AG04450 (cell line): ENCODE results near the gene PDE4D. TPM values are rescaled to one million over a fixed set of nuclear protein-coding genes. Genes with fewer than 3 reads are reported as not detected.

Source experiments
- CTCF ChIA-PET: fragments of 300-600, 350-600 bp; formaldehyde crosslinking; extraction: SDS; loops from one replicate; lab custom pipeline; 2022; ENCODE audit warnings: antibody characterized with exemption, inconsistent platforms; lab: Charles Lee
- POLR2A ChIA-PET: fragments of 350-600 bp; formaldehyde crosslinking; extraction: SDS; loops from one replicate; lab custom pipeline; 2021; ENCODE audit warnings: antibody characterized with exemption, inconsistent platforms; lab: Yijun Ruan, JAX
- DNase-seq: peaks from one replicate; pipeline ENCODE4 v3.0.0-alpha.2; 2011; ENCODE audit warnings: low read depth, low spot score
- H3K27ac ChIP-seq: one replicate; pipeline ENCODE4 v1.5.1; 2012; ENCODE audit warnings: low read depth, low read length, control low read depth
- H3K27me3 ChIP-seq: one replicate; pipeline ENCODE4 v1.6.0; 2012; ENCODE audit warnings: low read length; ENCODE audit not compliant: control insufficient read depth, insufficient read depth
- H3K4me3 ChIP-seq: 2 replicates; pipeline ENCODE4 v1.5.1; 2011; ENCODE audit warnings: mild to moderate bottlenecking, low read depth, low read length, control low read depth
- H3K9me3 ChIP-seq: 2 replicates; pipeline ENCODE4 v1.5.1; 2012; ENCODE audit warnings: low read length; ENCODE audit not compliant: control insufficient read depth, insufficient read depth
- CTCF ChIP-seq: IDR thresholded peaks from 2 replicates; pipeline ENCODE4 v1.5.1; 2011; ENCODE audit warnings: low read depth, low read length, control low read depth, inconsistent platforms
- polyA plus RNA-seq: library from polyadenylated mRNA; depleted of rRNA; stranded (reverse); fragments of >200 nt; gene quantifications from 2 replicates; pipeline ENCODE4 v1.2.3, GENCODE V29; 2011

PDE4D gene
- polyA plus RNA-seq, 1 experiment: 12.0 TPM

- no peak for TF ChIP-seq CTCF
- DNase-seq: no peak
- H3K27me3 ChIP-seq: no peaks in the 10 kb centered on the region
- no peak overlapping the region for H3K27ac ChIP-seq
- CTCF ChIA-PET: interaction anchor here (1.0 to 1.4 kb wide), 2 partner anchors 16 to 20 kb away, joined by 3 to 4 read pairs; no protein-coding TSS in a partner anchor
- POLR2A ChIA-PET: no interaction called here
- no peak overlapping the region for H3K4me3 ChIP-seq
- H3K9me3 ChIP-seq: no peaks in the 10 kb centered on the region
These were observed 62.9 kb downstream of the PDE4D start for GRCh38 chr5:59830536-59831200.

- no peak for DNase-seq
- Histone ChIP-seq H3K27me3 (no peaks in the 10 kb centered on the region), H3K27ac (no peak overlapping the region), H3K9me3 (no peaks in the 10 kb centered on the region), H3K4me3 (no peak overlapping the region)
- CTCF ChIA-PET: interaction anchor here (1.4 kb wide), 1 partner anchor 16 kb away, joined by 4 read pairs; no protein-coding TSS in a partner anchor
- TF ChIP-seq CTCF: no peak
- POLR2A ChIA-PET: no interaction called here
These were observed 63.6 kb downstream of the PDE4D start for GRCh38 chr5:59829922-59830321.

- no peaks in the 10 kb centered on the region for H3K9me3 ChIP-seq
- H3K27me3 ChIP-seq: no peaks in the 10 kb centered on the region
- ChIA-PET POLR2A (no interaction called here), CTCF (interaction anchor here (1.0 to 1.3 kb wide), 2 partner anchors 15 to 19 kb away, joined by 3 read pairs; no protein-coding TSS in a partner anchor)
- no peak for TF ChIP-seq CTCF
- H3K27ac ChIP-seq: no peak overlapping the region
- no peak overlapping the region for H3K4me3 ChIP-seq
- DNase-seq: peak; percentile 36
These were observed 64.1 kb downstream of the PDE4D start for GRCh38 chr5:59829386-59829785.

GRCh38 chr5:59828623-59829022, 64.9 kb downstream of the PDE4D start:
- no peaks in the 10 kb centered on the region for H3K9me3 ChIP-seq
- no peak overlapping the region for H3K27ac ChIP-seq
- no peak for TF ChIP-seq CTCF
- ChIA-PET POLR2A (no interaction called here), CTCF (interaction anchor here (1.0 to 1.7 kb wide), 3 partner anchors 14 to 640 kb away, joined by 3 read pairs; no protein-coding TSS in a partner anchor)
- H3K4me3 ChIP-seq: no peak overlapping the region
- DNase-seq: no peak
- no peaks in the 10 kb centered on the region for H3K27me3 ChIP-seq

DNA sequence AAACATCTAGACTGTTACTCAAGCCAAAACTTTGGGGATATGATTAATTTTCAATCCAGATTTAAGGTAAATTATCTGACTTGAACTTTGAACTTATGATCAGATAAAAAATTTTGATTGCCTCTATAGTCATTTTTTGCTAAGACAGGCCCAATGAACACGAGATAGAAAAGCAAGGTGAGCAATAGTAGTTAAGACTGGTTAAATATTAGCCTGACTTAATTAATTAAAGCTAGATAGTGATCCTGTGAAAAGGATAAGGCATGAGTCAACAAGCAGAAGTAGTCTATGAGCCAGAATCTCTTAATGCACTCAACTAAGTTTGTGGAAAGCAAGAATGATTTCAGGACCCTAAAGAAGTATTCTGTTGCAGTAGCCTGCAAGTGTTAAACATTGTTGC, 66.5 kb downstream of the PDE4D start:
- ChIA-PET POLR2A (no interaction called here), CTCF (interaction anchor here (0.8 to 1.9 kb wide), 3 partner anchors 13 to 638 kb away, joined by 3 to 8 read pairs (median 3); no protein-coding TSS in a partner anchor)
- no peaks in the 10 kb centered on the region for H3K9me3 ChIP-seq
- no peak overlapping the region for H3K27ac ChIP-seq
- no peak for DNase-seq
- H3K4me3 ChIP-seq: no peak overlapping the region
- no peaks in the 10 kb centered on the region for H3K27me3 ChIP-seq
- no peak for TF ChIP-seq CTCF
